Liver (tissue), 9 donors: ENCODE results near the gene RHEB. TPM values are rescaled to one million over a fixed set of nuclear protein-coding genes. Genes with fewer than 3 reads are reported as not detected.

Source experiments
- DNase-seq: peaks from one replicate; pipeline ENCODE4 v3.0.0-alpha.2; 2017; ENCODE audit warnings: low spot score
- H3K27ac ChIP-seq, 2 donors: one replicate each; pipeline ENCODE4 v1.7.0; 2013; ENCODE audit warnings: inconsistent platforms in 2 of 2, low read length in 2 of 2, control low read depth in 1 of 2, low read depth in 1 of 2, mild to moderate bottlenecking in 1 of 2
- H3K27me3 ChIP-seq, 4 donors: one replicate each; pipeline versions ENCODE4 v1.6.1 to v1.7.0; 2013; ENCODE audit warnings: low read length in 3 of 4, inconsistent platforms in 1 of 4, mild to moderate bottlenecking in 1 of 4, moderate library complexity in 1 of 4; ENCODE audit not compliant: control insufficient read depth in 4 of 4, insufficient read depth in 4 of 4
- H3K36me3 ChIP-seq, 4 donors: one replicate each; pipeline versions ENCODE4 v1.6.1 to v1.7.0; 2013; ENCODE audit warnings: low read length in 3 of 4, mild to moderate bottlenecking in 3 of 4, low read depth in 1 of 4, moderate library complexity in 1 of 4; ENCODE audit not compliant: control insufficient read depth in 4 of 4, insufficient read depth in 3 of 4
- H3K4me1 ChIP-seq, 4 donors: one replicate each; pipeline versions ENCODE4 v1.6.1 to v1.7.0; 2013; ENCODE audit warnings: low read length in 3 of 4, mild to moderate bottlenecking in 3 of 4, moderate library complexity in 1 of 4; ENCODE audit not compliant: control insufficient read depth in 4 of 4, insufficient read depth in 4 of 4
- H3K4me3 ChIP-seq, 3 donors: one replicate each; pipeline versions ENCODE4 v1.6.1 to v1.7.0; 2013; ENCODE audit warnings: low read length in 3 of 3, control low read depth in 1 of 3, low read depth in 1 of 3, mild to moderate bottlenecking in 1 of 3
- H3K9ac ChIP-seq, 2 donors: one replicate each; pipeline ENCODE4 v1.7.0; 2013; ENCODE audit warnings: low read length in 2 of 2, mild to moderate bottlenecking in 2 of 2, moderate library complexity in 2 of 2, control low read depth in 1 of 2, low read depth in 1 of 2
- H3K9me3 ChIP-seq, 4 donors: one replicate each; pipeline versions ENCODE4 v1.6.1 to v1.7.0; 2013; ENCODE audit warnings: low read length in 3 of 4; ENCODE audit not compliant: control insufficient read depth in 4 of 4
- ATF3 ChIP-seq: IDR thresholded peaks from 2 replicates; pipeline ENCODE4 v1.6.1; 2016; ENCODE audit warnings: antibody characterized with exemption
- EGR1 ChIP-seq, 2 donors: IDR thresholded peaks; 2 replicates each; pipeline ENCODE4 v1.6.1; 2016 to 2018; ENCODE audit warnings: antibody characterized with exemption in 2 of 2, low read depth in 2 of 2
- FOXA2 ChIP-seq: IDR thresholded peaks from 2 replicates; pipeline ENCODE4 v1.6.1; 2016; ENCODE audit warnings: antibody characterized with exemption
- GABPA ChIP-seq, 2 donors: IDR thresholded peaks in 1 of 2; conservative IDR thresholded peaks in 1 of 2; 2 replicates each; pipeline ENCODE4 v1.6.1; 2016; ENCODE audit warnings: antibody characterized with exemption in 2 of 2, mild to moderate bottlenecking in 1 of 2, moderate library complexity in 1 of 2
- HNF4A ChIP-seq, 2 donors: conservative IDR thresholded peaks; 2 replicates each; pipeline ENCODE4 v1.6.1; 2016; ENCODE audit warnings: antibody characterized with exemption in 2 of 2, mild to moderate bottlenecking in 2 of 2
- HNF4G ChIP-seq: IDR thresholded peaks from 2 replicates; pipeline ENCODE4 v1.6.1; 2016; ENCODE audit warnings: antibody characterized with exemption
- JUND ChIP-seq, 2 donors: IDR thresholded peaks; 2 replicates each; pipeline ENCODE4 v1.6.1; 2016; ENCODE audit warnings: antibody characterized with exemption in 2 of 2
- MAX ChIP-seq: IDR thresholded peaks from 2 replicates; pipeline ENCODE4 v1.6.1; 2016; ENCODE audit warnings: antibody characterized with exemption
- NR2F2 ChIP-seq: IDR thresholded peaks from 2 replicates; pipeline ENCODE4 v1.6.1; 2016; ENCODE audit warnings: antibody characterized with exemption
- RAD21 ChIP-seq, 2 donors: IDR thresholded peaks; 2 replicates each; pipeline ENCODE4 v1.6.1; 2016; ENCODE audit warnings: antibody characterized with exemption in 2 of 2, mild to moderate bottlenecking in 2 of 2
- REST ChIP-seq: IDR thresholded peaks from 2 replicates; pipeline ENCODE4 v1.6.1; 2016; ENCODE audit warnings: antibody characterized with exemption, mild to moderate bottlenecking
- TAF1 ChIP-seq: conservative IDR thresholded peaks from 2 replicates; pipeline ENCODE4 v1.6.1; 2016; ENCODE audit warnings: antibody characterized with exemption, mild to moderate bottlenecking
- YY1 ChIP-seq: IDR thresholded peaks from 2 replicates; pipeline ENCODE4 v1.6.1; 2016; ENCODE audit warnings: antibody characterized with exemption, mild to moderate bottlenecking
- whole genome bisulfite sequencing: extraction: QIAGEN DNeasy Blood & Tissue Kit; methylation state at CpG from one replicate; pipeline ENCODE4 v1.1.7; 2013; 5-methylcytosine and 5-hydroxymethylcytosine counted together
- polyA plus RNA-seq, 2 donors: library from polyadenylated mRNA; stranded (reverse) in 1 of 2; unstranded in 1 of 2; fragments of 200-250 nt in 1 of 2; fragments of >200 nt in 1 of 2; fragmentation: Nextera tagmentation in 1 of 2; extraction: Ambion mirVana in 1 of 2; gene quantifications; one replicate each; pipeline versions ENCODE4 v1.2.1 to v1.2.3, GENCODE V29; 2013 to 2015
- total RNA-seq, 2 donors: library from RNA; depleted of rRNA; stranded (reverse); fragments of >200 nt; gene quantifications; one replicate each; pipeline ENCODE4 v1.2.3, GENCODE V29; 2014
- TF ChIP-seq, protein P1 (sequence below): fragments of 150-350 bp; IDR thresholded peaks from 2 replicates; pipeline ENCODE4 v1.5.1; 2017; ENCODE audit warnings: improper control_type of control experiment, low read depth, low read length; ENCODE audit not compliant: missing input control
- TF ChIP-seq, protein P2 (sequence below): IDR thresholded peaks from 2 replicates; pipeline ENCODE4 v1.6.1; 2016; ENCODE audit warnings: antibody characterized with exemption
- donor health status: healthy.
- donor health status: healthy.
- donor health status: healthy.
- donor health status: healthy.
- donor health status: healthy.

RHEB gene
- total and polyA plus RNA-seq, 4 donors: 29.5 to 59.0 (median 36.5) TPM

DNA sequence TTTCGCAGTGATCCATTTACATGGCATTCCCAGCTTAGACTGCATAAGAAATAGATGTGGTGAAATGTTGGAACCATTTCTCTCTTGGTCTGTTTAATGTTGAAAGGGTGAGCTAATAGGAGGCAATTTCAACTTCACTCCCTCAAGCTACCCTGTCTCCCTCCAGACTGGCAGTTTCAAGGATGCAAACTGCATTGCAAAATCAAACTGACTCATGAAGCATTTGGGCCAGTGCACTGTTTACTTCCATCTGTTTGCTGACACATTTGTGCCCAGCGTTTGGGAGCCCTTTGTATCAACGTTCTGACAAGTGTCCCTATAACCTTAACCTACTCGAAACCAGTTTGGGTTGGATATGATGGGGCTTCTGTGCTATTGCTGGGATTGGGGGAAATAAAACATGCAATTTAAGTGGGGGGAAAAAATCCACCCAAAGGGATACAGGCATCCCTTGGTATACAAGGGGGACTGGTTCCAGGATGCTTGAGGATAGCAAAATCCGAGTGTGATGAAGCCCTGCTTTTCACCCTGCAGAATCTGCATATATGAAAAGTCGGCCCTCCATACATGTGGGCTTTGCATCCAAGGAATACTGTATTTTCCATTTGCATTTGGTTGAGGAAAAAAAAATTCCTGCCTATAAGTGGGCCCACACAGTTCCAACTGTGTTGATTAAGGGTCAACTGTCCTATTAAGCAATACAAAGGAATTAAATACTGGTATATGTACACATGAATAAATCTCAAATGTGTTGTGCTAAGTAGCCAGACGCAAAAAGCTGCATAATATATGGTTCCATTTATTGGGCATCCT lies 15.6 kb downstream of the RHEB start (continued):
- TF ChIP-seq RAD21 (IDR thresholded peaks at IDR 0.05): peak; percentile 50 to 53
- no peak for TF ChIP-seq GABPA (IDR thresholded peaks at IDR 0.05 in 1 of 2, conservative IDR thresholded peaks at IDR 0.05 in 1 of 2)
- peak; percentile 90 for TF ChIP-seq ATF3
- no peak for TF ChIP-seq HNF4G
- TF ChIP-seq MAX: peak; percentile 61
- TF ChIP-seq NR2F2: no peak
- TF ChIP-seq, protein P1, sequence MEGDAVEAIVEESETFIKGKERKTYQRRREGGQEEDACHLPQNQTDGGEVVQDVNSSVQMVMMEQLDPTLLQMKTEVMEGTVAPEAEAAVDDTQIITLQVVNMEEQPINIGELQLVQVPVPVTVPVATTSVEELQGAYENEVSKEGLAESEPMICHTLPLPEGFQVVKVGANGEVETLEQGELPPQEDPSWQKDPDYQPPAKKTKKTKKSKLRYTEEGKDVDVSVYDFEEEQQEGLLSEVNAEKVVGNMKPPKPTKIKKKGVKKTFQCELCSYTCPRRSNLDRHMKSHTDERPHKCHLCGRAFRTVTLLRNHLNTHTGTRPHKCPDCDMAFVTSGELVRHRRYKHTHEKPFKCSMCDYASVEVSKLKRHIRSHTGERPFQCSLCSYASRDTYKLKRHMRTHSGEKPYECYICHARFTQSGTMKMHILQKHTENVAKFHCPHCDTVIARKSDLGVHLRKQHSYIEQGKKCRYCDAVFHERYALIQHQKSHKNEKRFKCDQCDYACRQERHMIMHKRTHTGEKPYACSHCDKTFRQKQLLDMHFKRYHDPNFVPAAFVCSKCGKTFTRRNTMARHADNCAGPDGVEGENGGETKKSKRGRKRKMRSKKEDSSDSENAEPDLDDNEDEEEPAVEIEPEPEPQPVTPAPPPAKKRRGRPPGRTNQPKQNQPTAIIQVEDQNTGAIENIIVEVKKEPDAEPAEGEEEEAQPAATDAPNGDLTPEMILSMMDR: no peak

DNA sequence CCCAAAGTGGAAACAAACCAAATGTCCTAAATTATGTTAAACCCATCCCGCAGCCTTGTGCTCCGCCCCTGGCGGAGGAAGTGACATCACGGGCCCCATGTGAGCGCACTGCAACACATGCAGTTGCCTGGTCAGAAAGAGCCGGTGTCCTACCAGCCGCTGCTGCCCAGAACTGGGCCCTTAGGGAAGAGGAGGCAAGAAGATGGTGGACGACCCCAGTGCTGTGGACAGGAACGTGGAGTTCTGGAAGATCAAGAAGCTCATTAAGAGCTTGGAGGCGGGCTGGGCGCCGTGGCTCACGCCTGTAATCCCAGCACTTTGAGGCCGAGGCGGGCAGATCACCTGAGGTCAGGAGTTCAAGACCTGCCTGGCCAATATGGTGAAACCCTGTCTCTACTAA lies 18.0 kb downstream of the RHEB start:
- no peaks in the 10 kb centered on the region for H3K9me3 ChIP-seq

DNA sequence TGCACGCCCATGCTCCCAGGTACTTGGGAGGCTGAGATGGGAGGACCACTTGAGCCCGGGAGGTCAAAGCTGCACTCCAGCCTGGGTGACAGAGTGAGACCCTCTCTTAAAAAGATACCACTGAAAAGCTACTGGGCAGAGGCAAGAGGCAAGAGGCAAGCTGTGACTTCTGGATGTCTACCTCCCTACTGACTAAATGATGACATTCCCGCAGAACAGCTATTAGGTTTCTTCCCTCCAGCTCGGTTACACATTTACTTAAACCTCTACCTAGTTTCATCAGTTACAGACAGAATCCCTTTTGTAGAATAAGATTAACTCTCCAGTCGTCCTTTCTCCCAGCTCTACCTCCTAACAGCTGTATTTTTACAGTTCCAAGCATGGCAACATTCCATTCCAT lies 21.2 kb downstream of the RHEB start:
- H3K4me3 ChIP-seq: no peak overlapping the region
- H3K27me3 ChIP-seq: no peaks in the 10 kb centered on the region
- no peaks in the 10 kb centered on the region for H3K36me3 ChIP-seq
- WGBS: 75% methylated on average over 5 of the region's 5 CpGs
- TF ChIP-seq NR2F2 (no peak), FOXA2 (no peak), MAX (no peak), GABPA (IDR thresholded peaks at IDR 0.05 in 1 of 2, conservative IDR thresholded peaks at IDR 0.05 in 1 of 2) (no peak), JUND (IDR thresholded peaks at IDR 0.05) (no peak), TAF1 (no peak), REST (no peak), HNF4A (conservative IDR thresholded peaks at IDR 0.05) (no peak), EGR1 (IDR thresholded peaks at IDR 0.05; ENCODE audit: low read depth in 2 of 2) (no peak), YY1 (no peak), HNF4G (no peak)
- TF ChIP-seq, protein P2, sequence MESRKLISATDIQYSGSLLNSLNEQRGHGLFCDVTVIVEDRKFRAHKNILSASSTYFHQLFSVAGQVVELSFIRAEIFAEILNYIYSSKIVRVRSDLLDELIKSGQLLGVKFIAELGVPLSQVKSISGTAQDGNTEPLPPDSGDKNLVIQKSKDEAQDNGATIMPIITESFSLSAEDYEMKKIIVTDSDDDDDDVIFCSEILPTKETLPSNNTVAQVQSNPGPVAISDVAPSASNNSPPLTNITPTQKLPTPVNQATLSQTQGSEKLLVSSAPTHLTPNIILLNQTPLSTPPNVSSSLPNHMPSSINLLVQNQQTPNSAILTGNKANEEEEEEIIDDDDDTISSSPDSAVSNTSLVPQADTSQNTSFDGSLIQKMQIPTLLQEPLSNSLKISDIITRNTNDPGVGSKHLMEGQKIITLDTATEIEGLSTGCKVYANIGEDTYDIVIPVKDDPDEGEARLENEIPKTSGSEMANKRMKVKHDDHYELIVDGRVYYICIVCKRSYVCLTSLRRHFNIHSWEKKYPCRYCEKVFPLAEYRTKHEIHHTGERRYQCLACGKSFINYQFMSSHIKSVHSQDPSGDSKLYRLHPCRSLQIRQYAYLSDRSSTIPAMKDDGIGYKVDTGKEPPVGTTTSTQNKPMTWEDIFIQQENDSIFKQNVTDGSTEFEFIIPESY: no peak
- TF ChIP-seq, protein P1: no peak
- no peaks in the 10 kb centered on the region for H3K9me3 ChIP-seq
- H3K27ac ChIP-seq: no peak overlapping the region
- H3K9ac ChIP-seq: no peak overlapping the region
- H3K4me1 ChIP-seq: peaks cover 21 to 37% (median 29%) of the 10 kb centered on the region in 4 donors
- DNase-seq: no peak

More for the DNA sequence above, 18.0 kb downstream of the RHEB start:
- Histone ChIP-seq H3K27me3 (no peaks in the 10 kb centered on the region), H3K27ac (no peak overlapping the region), H3K4me1 (peaks cover 9 to 20% (median 14%) of the 10 kb centered on the region in 4 donors), H3K9ac (no peak overlapping the region), H3K4me3 (no peak overlapping the region), H3K36me3 (no peaks in the 10 kb centered on the region)
- no peak for TF ChIP-seq ATF3
- no peak for DNase-seq
- 94% methylated on average over 15 of the region's 15 CpGs for WGBS
